NCI-H2196 (cell line): ENCODE measurements around the gene HSD17B12.

Experiments
- DNase-seq: peaks from one replicate; lab custom pipeline; 2025; ENCODE audit not compliant: unreplicated experiment; lab: John Stamatoyannopoulos, UW

The HSD17B12 gene

DNA sequence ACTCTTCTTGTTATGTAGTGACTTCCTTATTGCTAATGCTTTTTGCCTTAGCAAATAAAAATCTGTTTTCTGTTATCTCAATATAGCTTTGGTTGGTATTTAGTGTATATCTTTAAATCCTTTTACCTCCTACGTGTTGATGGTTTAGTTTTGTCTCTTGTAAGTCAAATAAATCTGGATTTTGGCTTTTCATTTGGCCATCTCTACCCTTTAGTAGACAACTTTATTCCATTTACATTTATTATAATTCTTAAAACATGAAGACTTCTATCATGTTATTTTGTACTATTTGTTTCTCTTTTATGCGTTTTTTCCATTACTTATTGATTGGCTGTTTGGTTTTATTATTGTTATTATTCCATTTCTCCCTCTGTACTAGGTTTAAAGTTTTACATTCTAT lies 180.6 kb downstream of the HSD17B12 start:
- DNase-seq = no peak

DNA sequence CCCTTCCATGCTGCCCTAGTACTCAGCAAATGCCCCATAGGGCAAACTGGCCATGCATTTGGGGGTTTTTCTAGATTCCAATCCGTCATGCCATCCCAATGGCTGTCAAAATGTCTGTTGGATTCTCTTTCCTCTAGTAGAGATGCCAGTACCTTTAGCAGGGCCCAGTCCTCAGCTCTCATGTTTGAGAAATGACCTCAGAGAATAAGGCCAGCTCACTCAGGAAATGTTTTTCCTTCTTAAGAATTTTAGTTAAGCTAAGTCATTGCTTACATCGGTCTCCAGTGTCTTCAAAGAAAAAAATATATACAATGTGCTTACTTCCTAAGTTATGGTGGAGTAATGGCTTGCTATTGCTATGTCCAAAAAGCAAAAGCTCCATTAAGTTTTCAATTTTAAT lies 186.0 kb downstream of the HSD17B12 start:
- no peak for DNase-seq

DNA sequence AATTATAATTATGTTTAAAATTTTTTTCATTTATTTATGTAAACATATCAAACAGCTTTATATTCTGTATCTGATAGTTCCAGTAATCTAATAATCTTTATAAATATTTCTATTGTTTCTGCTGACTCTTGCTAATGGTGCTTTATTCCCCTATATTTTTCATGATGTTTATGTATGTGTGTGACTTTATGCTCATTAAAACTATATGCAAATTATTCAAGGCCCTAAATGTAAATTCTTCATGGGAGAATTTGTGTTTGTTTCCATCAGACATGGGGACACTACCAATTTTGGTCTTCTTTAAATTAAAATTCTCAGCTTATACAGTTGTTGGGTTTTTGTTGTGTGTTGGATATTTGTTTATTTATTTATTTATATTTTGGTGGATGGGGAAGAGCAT lies 186.4 kb downstream of the HSD17B12 start:
- DNase-seq = no peak

DNA sequence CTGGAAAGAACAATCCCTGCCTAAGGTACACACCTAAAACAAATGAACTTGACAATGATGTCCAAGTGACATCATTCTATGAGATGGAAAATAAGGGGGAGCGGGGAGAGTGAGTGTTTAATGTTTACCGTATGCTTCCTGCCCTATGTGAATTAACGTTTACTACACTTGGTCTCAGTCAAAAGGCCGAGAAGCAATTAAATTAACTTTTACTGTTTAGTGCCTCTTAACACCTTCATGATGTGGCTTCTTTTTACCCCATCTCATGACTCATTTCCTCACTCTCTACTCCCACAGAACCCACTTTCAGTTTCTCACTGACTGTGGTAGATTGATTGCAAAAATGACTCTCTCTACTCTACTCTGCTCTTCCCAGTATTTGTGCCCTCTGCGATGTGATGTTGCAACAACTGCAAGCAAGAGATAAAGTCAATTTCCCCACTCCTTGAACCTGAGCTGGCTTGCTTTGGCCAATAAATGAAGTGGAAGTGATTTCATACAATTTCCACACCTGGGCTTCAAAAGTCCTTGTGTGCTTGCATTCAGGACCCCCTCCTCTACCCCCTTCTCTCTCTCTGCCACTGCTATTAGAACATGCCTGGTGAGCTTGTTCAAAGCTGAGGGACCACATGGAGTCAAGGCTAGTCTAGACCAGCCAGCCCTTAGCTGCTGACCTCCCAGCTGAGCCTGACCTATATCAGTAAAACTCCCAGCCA lies 188.5 kb downstream of the HSD17B12 start:
- no peak for DNase-seq

DNA sequence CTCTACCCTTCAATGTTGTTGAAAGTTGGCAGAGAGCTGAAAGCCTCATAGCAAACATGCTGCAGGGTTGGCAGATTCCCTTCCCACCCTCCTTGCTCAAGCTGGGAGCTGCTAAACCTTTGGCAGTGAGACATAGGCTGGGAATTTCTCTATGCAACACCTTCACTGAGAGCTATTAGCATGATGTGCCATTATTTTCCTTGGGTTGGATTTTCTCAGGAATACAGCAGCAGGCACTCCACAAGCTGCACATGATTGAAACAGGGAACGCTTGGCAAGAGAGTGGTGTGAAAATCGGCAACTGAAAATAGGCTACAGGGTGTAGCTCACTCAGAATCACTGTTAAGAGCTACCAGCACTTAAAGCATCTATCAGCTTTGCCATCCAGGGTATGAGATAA lies 190.5 kb downstream of the HSD17B12 start:
- no peak for DNase-seq

DNA sequence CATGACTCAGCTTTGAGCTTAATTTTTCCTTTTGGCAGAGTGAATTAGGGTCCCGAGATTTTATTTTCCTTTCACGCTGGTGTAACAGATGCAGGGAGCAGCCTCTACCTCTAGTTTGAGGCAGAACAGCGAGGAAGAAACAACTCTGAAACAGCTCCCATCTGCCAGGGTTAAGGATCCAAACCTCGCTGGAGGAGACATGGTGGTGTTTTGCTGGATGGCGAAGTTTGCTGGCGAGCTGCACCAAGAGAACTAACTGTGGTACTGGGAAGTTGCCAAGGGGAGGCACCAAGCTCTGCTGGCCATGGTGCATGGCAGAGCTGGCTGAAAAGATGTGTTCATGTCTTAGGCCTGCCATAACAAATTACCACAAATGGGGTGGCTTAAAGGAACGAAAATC lies 192.5 kb downstream of the HSD17B12 start:
- no peak for DNase-seq

DNA sequence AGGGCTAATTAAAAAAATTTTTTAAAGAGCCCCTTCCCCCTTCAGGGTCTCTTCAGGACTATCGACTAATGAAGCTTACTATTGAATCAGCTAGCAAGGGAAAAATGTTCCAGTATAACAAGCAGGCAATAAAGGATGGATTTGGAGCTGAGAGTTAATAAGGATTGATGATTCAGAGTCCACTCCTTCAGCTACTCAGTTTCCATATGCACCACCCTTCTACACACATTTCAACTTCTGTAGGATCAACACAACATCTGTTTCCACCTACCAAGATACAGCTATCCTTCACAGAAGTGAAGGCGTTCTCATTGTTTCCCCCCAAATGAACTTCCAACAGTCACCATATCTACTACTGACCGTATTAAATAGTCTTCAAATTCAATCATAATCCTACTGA lies 193.5 kb downstream of the HSD17B12 start:
- DNase-seq = no peak

DNA sequence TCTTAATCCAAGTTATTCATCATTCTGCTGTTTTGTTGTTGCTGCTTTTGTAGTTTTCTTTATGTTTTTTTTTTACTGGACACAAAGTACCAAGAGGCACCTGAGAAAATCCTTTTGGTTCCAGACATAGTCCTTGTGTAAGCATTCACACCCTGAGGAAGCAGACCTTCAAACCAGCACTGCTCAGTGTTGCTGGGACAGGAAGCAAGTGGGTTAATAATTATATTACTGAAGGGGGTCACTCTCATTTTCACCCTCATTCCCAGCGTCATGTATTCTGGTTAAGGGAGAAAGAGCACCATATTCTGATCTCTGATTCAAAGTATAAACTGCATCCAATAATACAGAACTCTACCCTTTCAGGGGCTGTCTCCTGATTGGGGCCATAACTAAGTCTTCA lies 194.2 kb downstream of the HSD17B12 start:
- DNase-seq = no peak

DNA sequence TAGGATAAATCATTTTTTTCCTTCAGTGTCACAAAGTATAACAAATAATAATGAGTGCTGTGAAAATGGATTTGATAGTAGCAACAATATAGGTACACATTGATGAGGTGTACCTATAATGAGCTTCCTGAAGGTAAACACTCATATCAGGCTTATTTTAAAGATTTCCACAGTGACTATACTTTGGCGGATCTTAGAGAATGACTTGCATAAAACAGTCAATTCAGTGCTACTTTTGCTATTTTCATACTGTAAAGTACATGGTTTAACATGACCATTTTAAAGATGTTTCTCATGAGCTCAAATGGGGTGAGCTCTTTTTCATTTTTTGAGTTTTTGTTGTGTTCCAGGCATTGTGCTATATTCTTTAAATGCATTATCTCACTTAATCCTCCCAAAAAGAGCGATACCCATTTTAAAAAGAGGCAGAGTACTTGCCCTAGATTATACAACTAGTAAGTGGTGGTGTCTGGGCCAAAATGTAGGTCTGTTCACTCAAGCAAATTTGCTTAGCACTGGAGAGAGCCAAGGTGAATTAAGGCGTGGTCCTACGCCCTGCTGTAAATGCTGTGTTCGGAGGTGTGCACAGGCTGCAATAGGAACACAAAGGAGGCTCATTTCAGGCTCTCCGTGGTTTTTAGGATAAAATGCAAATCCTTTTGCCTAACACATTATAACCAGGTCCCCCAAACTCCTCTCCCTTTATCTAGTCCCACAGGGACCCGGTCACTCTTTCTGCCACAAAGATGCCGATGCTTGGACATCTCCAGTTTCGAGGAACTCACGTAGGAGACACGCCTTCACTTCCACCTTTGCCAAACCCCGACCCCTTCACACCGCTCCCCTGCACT lies 199.5 kb downstream of the HSD17B12 start:
- DNase-seq = no peak

DNA sequence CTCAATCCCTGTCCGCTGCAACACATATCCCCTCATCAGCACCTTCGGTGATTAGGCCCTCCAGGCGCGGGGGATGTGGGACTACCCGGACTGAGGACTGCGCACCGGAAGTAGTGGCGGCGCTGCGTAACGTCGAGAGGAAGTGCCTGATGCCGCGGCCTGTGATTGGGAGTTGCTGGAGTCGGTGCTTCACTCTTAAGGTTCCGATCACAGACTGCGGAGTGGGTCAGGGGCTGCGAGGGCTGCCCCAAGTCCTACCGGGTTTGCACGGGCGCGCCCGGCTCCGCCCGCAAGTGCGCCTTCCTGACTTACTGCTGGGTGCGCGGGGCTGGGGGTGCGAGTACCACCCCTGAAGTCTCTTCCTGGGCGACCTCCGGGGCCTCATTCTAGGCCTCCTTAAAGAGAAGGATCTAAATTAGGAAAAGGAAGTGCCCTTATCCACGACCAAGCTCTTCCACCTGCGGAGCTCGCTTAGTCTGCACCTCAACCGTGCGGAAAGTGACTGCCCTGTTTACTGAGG lies 200.2 kb downstream of the HSD17B12 start, which contains the start of gene ALKBH3:
Gene ALKBH3, plus strand, starts transcription at position 192 of the 520 bp plus-strand sequence. CDS start 1,822 bp downstream, outside the sequence.
- DNase-seq = peak; percentile 92

DNA sequence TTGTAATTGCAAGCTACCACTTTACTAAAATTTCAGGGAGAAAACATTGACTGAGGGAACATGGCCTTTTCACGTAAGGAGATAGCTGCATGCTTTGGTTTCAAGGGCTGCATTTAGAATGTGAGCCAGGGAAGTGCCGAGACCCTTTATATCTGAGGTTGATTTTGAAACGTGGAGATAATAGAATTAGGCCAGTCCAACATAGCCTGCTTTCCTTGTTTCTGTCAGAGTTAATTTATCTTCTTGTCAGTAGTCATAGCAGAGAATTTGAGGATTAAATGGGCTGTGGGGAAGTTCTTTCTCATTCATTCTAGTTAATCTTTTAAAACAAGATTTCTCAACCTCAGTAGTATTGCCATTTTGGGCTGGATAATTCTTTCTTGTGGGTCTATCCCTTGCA lies 212.3 kb downstream of the HSD17B12 start:
- no peak for DNase-seq

DNA sequence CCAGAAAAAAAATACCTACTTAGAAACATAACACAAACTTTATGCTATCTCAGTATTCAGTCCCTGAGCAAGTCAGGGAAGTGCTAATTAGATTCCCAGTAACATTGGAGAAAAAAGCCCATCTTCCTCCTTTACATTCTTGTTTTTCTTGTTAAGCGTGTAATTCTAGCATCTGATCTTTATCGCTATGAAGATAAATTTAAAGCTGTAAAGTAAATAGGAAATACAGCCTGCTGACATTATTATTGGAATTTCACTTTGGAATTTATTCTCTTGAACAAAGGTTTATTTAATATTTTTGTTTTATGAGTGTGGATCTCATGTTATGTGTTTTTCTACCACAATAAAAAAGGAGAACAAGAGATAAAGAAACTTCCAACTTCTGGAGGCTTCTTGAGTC lies 214.0 kb downstream of the HSD17B12 start:
- no peak for DNase-seq

DNA sequence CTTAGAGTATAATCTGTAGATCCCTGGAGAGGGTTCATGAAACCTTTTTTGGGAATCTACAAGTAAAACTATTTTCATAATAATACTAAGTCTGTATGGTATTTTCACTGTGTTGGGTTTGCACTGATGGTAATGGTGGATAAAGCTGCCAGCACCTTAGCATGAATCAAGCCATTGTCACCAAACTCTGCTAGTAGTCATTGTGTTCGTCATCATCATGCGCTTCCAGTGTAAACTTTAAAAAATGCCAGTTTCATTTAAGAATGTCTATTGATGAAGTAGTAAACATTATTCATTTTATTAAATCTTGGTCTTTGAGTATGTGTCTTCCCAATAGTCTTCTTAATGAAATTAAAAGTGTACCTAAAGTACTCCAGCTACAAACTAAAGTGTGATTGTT lies 215.1 kb downstream of the HSD17B12 start:
- DNase-seq = no peak

DNA sequence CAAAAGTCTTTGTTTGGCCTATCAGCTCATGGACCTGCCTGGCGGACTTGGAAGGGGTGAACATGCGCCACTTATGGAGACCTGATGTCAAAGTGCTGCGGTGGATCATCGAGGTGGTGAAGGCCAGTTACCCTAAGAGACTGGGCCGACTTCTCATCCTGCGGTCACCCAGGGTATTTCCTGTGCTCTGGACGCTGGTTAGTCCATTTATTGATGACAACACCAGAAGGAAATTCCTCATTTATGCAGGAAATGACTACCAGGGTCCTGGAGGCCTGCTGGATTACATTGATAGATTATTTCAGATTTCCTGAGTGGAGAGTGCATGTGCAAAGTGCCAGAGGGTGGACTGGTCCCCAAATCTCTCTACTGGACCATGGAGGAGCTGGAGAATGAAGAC lies 218.0 kb downstream of the HSD17B12 start:
- no peak for DNase-seq

DNA sequence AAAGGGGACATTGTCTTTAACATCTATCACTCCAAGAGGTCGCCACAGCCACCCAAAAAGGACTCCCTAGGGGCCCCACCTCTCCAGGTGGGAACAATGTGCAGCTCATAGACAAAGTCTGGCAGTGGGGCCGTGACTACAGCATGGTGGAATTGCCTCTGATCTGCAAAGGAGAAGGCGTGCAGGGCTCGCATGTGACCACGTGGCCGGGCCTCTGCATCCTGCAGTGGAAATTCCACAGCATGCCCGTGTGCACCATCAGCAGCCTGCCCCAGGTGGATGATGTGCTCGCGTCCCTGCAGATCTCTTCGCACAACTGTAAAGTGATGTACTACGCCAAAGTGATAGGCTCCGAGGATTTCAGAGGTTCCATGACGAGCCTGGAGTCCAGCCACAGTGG lies 218.6 kb downstream of the HSD17B12 start:
- no peak for DNase-seq

DNA sequence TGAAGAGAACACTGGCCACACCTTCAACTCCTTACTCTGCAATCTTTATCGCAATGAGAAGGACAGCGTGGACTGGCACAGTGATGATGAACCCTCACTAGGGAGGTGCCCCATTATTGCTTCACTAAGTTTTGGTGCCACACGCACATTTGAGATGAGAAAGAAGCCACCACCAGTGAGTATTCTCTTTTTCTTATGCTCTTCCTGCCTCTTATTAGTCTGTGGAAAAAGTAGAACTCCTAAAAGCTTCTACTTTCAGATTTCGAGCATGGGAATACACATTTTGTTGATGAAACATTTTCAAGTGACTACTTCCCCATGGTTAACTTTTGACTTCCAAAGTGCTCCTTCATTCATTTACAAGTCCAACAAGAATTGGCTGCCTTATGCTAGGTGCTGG lies 221.0 kb downstream of the HSD17B12 start:
- DNase-seq = no peak

DNA sequence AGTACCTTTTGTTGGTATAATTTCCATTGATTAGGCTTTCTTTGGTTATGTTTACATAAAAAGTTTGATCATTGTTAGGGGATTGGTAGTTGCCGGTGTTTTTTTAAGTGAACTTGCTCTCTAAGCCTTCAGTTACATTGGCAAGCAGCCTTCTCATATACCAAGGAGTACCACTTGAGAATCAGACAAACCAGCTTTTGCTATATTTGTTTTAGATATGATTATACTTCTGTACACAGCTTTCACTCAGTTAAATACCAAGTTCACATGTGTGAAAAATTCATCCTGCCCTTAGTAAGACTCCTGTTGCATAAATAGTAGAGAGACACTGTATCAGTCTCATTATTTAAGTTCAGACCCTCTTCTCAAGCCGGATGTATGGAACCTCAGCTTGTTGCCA lies 222.5 kb downstream of the HSD17B12 start:
- DNase-seq = no peak

DNA sequence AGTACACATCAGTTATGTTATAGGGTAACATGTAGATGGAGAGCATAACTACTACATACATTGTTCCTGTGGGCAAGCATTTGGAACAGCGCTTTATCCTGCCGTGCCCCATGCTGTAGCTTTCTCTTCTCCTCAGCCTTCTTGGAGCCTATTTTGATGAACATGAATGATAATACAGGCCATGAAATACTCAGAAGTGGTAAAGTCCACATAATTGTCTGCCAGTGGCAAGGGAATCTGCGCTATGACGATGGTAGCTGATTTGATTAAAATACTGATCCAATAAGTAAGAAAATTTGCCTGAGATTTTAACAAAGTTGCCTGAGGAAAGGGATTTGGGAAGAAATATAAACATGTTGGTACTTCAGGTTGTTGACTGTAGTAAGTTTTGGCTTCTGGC lies 223.4 kb downstream of the HSD17B12 start:
- no peak for DNase-seq

DNA sequence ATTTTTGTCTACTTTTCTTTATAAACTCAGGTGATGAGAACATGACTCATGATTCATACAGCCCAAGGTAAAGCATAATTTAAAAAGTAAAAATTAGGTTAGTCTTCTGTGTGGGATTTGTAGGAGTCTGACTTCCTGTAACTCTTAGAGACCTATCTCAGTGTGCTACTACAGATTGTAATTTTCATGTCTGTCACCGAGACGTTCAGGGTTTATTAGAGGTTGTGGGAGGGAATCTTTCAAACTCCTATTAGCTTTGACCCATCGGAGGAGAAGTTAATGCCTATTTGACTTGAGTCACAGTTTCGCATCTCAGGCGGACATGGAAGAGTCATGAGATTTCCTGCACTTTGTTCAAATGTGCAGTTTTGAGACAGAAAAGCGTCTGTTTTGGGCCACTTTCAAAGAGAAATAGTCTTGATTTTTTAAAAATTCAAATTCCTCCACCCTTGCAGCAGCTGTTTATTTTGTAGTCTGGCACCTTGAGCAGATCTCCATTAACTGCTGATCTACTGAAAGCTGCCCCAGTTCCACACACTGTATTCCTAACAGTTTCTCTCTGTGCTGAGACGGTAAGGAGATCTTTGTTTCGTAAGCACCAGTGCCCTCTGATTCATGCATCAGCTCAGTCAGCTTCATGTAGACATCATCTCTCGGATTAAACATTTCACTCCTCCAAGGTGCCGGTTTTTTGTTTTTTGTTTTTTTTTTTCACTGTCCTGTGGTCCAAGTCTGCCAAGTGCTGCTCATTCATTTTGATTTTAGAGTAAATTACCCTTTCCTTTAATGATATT lies 224.4 kb downstream of the HSD17B12 start:
- DNase-seq = no peak

DNA sequence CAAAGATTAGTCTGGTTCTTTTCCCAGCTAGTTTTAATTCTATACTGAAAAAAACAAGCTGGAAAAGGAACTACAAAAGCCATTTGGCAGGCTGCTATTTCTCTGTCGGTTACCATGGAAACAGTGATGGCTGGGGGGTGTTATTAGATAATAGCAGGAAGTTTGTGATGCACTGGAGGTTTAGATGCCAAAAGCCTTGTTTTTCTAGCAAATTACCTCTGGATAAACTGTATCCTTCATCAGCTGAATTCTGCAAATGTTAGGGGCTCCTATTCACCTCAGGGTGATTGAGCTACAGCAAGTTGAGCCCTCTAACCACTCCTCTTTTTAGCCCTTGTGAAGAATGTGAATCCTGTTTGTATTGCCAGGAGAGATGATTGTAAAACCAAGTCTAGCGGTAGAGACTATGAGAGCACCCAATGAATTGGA lies 225.3 kb downstream of the HSD17B12 start:
- peak; percentile 8 for DNase-seq
